Occipital lobe (tissue), 2 donors: ENCODE results near the gene VPS13A. TPM values are rescaled to one million over a fixed set of nuclear protein-coding genes. Genes with fewer than 3 reads are reported as not detected.
"Not testable (repeated sequence)": the region's sequence is repeated elsewhere in the genome, so short reads cannot be mapped to it uniquely, and the experiment has no call there.

ENCODE experiments used
- DNase-seq: peaks from one replicate; lab custom pipeline; 2025; lab: John Stamatoyannopoulos, UW
- total RNA-seq: library from RNA; depleted of rRNA; stranded (reverse); fragments of >200 nt; gene quantifications from one replicate; pipeline ENCODE4 v1.2.3, GENCODE V29; 2014

Gene VPS13A
- total RNA-seq, 1 donor from 2014 or later = 45.9 TPM

- no peak for DNase-seq
These were observed 6.2 kb downstream of the VPS13A start for GRCh38 chr9:77183581-77183980.

DNA sequence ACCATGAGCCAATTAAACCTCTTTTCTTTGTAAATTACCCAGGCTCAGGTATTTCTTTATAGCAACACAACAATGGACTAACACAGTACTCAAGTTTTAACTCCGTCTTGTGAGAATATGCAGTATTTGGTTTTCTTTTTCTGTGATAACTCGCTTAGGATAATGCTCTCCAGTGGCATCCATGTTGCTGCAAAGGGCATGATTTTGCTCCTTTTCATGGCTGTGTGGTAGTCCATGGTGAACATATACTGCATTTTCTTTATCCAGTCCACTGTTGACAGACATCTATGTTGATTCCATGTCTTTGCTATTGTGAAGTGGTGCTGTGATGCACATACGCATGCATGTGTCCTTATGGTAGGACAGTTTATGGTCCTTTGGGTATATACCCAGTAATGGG, 10.9 kb downstream of the VPS13A start:
- DNase-seq = no peak

GRCh38 chr9:77194423-77194822, 17.1 kb downstream of the VPS13A start:
- no peak for DNase-seq

- DNase-seq = no peak
These were observed 32.8 kb downstream of the VPS13A start for GRCh38 chr9:77210116-77210515.

DNA sequence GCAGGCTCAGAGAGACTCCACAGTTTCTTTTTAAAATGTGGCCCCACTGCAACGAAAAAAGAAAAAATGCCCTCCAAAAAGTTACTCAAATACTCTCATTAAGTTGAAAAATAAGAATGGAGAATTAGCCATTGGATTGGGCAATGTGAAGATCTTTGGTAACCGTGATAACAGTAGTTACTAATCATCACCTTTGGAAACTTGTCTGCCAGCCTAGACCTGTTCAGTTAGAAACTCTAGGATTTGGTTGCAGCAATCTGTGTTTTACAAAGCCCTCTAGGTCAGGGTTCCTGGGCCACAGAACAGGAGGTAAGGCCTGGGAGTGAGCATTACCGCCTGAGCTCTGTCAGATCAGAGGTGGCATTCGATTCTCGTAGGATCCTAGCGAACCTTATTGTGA, 34.2 kb downstream of the VPS13A start:
- DNase-seq = no peak

DNA sequence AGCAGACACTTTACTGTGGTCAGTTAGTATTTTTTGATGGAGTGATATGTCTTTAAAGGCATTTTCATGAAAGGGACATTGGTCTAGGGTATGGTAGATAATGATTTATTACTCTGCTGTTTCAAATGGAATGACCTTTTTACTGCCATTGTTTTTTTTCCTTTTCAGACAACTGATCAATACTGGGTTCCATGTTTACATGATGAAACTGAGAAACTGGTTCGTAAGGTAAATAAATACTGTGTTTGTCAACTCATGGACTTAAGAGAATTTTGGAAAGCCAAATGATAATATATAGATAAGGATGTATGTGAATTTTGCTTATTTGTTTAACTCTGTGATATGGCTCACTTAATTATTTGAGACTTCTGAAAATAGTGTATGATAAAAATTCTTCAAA, 35.5 kb downstream of the VPS13A start:
- no peak for DNase-seq

GRCh38 chr9:77215874-77216273, 38.5 kb downstream of the VPS13A start:
- no peak for DNase-seq

DNA sequence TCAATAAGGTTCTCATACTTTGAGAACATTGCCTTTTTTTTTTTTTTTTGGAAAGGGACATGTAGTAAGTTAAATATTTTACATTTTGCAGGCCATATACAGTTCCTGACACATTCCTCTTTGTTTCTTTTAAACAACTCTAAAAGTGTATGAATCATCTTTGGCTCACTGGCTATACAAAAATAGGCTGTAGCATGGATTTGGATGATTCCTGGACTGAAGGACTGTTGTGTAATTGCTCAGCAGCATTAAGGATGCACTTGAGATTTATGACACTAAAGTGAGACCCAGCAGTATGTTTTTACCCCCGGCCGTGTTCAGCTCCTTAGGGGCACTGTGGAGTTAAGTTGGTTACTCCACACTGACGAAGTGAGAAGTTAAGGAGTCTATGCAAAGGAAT, 41.3 kb downstream of the VPS13A start:
- no peak for DNase-seq

GRCh38 chr9:77221431-77221830, 44.1 kb downstream of the VPS13A start:
- DNase-seq = no peak

DNA sequence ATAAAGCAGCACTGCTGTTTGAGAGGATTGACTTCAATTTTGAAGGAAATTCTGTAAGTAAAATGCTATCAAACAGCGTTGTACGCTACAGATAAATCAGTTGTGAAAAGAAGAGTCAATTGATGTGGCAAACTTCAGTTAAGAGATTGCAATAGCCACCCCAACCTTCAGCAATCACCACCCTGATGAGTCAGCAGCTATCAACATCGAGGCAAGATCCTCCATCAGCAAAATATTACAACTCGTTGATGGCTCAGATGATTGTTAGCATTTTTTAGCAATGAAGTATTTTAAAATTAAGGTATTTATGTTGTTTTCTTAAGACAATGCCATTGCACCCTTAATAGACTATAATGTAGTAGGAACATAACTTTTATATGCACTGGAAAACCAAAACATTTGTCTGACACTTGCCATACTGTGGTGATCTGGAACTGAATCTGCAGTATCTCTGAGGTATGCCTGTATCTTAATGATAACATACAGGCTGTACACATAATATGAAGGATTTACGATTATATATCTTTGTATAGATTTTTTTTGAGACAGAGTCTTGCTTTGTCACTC, 47.5 kb downstream of the VPS13A start:
- no peak for DNase-seq

GRCh38 chr9:77236693-77237092, 59.4 kb downstream of the VPS13A start:
- DNase-seq = no peak

DNA sequence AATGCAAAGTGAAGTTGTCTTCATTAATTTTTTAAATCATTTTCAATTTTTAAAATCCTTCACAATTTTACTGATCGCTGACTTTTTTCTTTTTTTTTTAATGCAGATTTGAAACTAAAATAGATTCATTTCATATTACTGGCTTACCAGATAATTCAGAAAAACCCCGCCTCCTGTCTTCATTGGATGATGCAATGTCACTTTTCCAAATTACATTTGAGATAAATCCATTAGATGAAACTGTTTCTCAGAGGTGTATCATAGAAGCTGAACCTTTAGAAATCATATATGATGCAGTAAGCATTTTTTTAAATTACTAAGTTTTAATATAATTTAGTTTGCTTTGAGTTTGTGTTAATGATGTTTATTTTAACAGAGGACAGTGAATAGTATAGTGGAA, 60.6 kb downstream of the VPS13A start:
- no peak for DNase-seq

GRCh38 chr9:77251050-77251449, 73.7 kb downstream of the VPS13A start:
- DNase-seq = no peak

- no peak for DNase-seq
These were observed 79.9 kb downstream of the VPS13A start for GRCh38 chr9:77257275-77257674.

DNA sequence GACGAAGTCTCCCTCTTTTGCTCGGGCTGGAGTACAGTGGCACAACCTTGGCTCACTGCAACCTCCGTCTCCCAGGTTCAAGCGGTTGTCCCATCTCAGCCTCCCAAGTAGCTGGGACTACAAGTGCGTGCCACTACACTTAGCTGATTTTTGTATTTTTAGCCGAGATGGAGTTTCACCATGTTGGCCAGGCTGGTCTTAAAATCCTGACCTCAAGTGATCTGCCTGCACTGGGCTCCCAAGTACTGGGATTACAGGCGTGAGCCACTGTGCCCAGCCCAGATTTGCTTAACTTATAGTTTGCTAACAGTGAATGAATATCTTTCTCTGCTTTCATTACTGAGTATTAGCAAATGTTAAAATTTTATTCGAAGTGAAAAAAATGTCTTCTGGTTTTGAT, 84.3 kb downstream of the VPS13A start:
- no peak for DNase-seq

DNA sequence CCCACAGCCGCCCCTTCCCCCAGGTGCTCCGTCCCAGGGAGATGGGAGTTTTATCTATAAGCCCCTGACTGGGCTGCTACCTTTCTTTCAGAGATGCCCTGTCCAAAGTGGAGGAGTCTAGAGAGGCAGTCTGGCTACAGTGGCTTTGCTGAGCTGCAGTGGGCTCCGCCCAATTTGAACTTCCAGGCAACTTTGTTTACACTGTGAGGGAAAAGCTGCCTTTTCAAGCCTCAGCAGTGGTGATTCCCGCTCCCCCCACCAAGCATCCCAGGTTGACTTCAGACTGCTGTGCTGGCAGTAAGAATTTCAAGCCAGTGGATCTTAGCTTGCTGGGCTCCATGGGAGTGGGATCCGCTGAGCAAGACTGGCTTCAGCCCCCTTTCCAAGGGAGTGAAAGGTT, 90.4 kb downstream of the VPS13A start:
- not testable (repeated sequence) for DNase-seq

- DNase-seq = no peak
These were observed 93.8 kb downstream of the VPS13A start for GRCh38 chr9:77271023-77271690.

GRCh38 chr9:77276799-77277198, 99.5 kb downstream of the VPS13A start:
- DNase-seq = no peak

DNA sequence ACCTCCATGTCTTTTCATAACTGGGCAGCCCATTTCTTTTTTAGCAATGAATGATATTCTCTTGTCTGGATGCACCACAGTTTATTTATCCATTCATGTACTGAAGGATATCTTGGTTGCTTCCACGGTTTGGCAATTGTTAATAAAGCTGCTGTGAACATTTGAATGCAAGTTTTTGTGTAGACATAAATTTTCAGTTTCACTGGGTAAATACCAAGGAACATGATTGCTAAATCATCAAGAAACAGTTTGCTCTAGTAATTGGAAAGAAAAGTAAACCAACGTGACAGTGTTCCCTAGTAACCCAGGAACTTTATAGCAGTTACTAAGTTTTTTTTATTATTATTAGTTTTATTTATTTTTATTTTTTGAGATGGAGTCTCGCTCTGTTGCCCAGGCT, 100.4 kb downstream of the VPS13A start:
- DNase-seq = no peak

- DNase-seq = no peak
These were observed 106.7 kb downstream of the VPS13A start for GRCh38 chr9:77283991-77284390.

- DNase-seq = no peak
These were observed 107.3 kb downstream of the VPS13A start for GRCh38 chr9:77284616-77285015.

GRCh38 chr9:77290373-77290772, 113.0 kb downstream of the VPS13A start:
- DNase-seq = no peak

DNA sequence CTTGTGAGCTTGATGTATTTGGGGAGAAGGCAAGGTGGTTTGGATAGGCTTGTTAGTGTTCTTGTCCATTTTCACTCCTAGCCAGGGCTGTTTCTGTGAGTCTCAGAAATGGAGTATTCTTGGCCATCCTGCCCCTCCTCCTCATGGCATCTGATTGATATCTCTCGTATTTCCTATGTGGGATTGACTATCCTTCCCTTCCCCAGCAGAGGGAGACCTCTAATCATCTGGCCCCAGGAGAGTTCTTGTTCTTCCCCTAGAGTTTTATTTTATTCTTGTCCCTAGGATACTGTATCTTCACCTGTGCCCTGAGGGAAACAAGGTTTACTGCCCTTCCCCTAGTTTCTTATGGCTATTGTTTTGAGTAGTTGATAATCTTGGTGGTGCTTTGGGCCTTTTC, 114.4 kb downstream of the VPS13A start:
- no peak for DNase-seq

DNA sequence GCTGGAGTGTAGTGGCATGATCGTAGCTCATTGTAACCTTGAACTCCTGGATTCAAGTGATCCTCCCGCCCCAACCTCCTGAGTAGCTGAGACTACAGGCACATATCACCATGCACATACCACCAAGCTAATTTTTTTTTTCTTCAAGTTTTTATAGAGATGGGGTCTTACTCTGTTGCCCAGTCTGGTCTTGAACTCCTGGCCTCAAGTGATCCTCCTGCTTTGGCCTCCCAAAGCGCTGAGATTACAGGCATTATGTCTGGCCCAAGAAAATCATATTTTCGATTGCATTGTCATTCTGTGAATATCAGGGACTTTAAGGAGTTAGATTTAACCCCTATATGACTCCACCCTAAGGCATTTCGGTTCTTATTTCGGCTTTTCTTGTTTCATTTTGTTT, 116.6 kb downstream of the VPS13A start:
- no peak for DNase-seq
